HL-60 (cell line): ENCODE measurements around the gene PDLIM5.
A peak's percentile ranks its signal among the peaks of the same experiment; 100 is the strongest.

Experiments used
- DNase-seq, 2 experiments: peaks; one replicate each; pipeline ENCODE4 v3.0.0-alpha.2; 2010 to 2020; ENCODE audit warnings: low read depth in 1 of 2, low spot score in 1 of 2
- H3K27ac ChIP-seq: fragments of 250-450 bp; sonication (Bioruptor Pico); replicated peaks from 2 replicates; pipeline ENCODE4 v1.5.1; 2020; ENCODE audit warnings: mild to moderate bottlenecking, moderate library complexity
- H3K27me3 ChIP-seq: fragments of 250-450 bp; sonication (Bioruptor Pico); 2 replicates; pipeline ENCODE4 v1.5.1; 2021; ENCODE audit warnings: mild to moderate bottlenecking, moderate library complexity; ENCODE audit not compliant: insufficient read depth, poor library complexity, severe bottlenecking
- H3K4me3 ChIP-seq: replicated peaks from 2 replicates; pipeline ENCODE4 v1.5.1; 2011; ENCODE audit warnings: mild to moderate bottlenecking, control low read depth, low read length; ENCODE audit not compliant: insufficient read depth
- GABPA ChIP-seq: IDR thresholded peaks from 2 replicates; pipeline ENCODE4 v1.6.1; 2012; ENCODE audit warnings: low read depth
- POLR2AphosphoS5 ChIP-seq: IDR thresholded peaks from 2 replicates; pipeline ENCODE4 v1.6.1; 2012; ENCODE audit warnings: low read depth
- REST ChIP-seq: IDR thresholded peaks from 2 replicates; pipeline ENCODE4 v1.6.1; 2012; ENCODE audit warnings: low read depth; ENCODE audit not compliant: insufficient replicate concordance
- SPI1 ChIP-seq: IDR thresholded peaks from 2 replicates; pipeline ENCODE4 v1.6.1; 2012; ENCODE audit warnings: low read depth, mild to moderate bottlenecking, borderline replicate concordance
- TF ChIP-seq, protein P1 (sequence below): IDR thresholded peaks from one replicate; pipeline ENCODE4 v1.5.1; 2011; ENCODE audit warnings: low read length, control low read depth, inconsistent platforms; ENCODE audit not compliant: insufficient read depth

The PDLIM5 gene

DNA sequence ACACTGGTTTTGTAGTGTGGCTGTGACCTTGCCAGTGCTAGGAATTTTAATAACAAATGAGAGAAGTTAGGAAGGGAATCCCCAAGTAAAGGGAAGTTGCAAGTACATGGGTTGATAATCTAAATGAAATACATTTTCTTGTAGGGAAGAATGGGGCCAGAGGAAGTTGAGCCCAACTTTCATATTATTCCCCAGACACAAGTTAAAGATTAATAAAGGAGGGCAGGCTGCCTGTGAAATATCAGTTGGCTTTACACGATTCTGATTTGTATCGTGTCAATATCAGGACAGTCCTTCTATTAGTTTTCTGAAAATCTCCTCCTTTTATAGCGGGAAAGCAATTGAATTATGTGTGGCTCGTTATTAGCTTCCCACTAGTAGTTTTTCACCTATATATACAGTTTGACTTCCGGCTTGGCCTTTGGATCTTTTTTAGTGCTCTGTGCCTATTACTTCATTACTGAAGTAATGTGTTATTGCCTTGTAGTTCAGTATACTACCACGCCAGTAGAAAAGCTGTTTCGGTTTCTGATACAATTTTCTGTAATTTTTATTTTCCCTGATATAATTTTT, 1.7 kb downstream of the PDLIM5 start:
- Histone ChIP-seq H3K4me3 (no peak overlapping the region), H3K27me3 (no peaks in the 10 kb centered on the region)

GRCh38 chr4:94454405-94454804, 2.7 kb downstream of the PDLIM5 start:
- no peak for DNase-seq
- H3K27me3 ChIP-seq: no peaks in the 10 kb centered on the region
- H3K4me3 ChIP-seq: no peak overlapping the region
- TF ChIP-seq POLR2AphosphoS5 (no peak), SPI1 (no peak), REST (no peak), GABPA (no peak)
- TF ChIP-seq, protein P1, sequence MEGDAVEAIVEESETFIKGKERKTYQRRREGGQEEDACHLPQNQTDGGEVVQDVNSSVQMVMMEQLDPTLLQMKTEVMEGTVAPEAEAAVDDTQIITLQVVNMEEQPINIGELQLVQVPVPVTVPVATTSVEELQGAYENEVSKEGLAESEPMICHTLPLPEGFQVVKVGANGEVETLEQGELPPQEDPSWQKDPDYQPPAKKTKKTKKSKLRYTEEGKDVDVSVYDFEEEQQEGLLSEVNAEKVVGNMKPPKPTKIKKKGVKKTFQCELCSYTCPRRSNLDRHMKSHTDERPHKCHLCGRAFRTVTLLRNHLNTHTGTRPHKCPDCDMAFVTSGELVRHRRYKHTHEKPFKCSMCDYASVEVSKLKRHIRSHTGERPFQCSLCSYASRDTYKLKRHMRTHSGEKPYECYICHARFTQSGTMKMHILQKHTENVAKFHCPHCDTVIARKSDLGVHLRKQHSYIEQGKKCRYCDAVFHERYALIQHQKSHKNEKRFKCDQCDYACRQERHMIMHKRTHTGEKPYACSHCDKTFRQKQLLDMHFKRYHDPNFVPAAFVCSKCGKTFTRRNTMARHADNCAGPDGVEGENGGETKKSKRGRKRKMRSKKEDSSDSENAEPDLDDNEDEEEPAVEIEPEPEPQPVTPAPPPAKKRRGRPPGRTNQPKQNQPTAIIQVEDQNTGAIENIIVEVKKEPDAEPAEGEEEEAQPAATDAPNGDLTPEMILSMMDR: no peak
- no peak overlapping the region for H3K27ac ChIP-seq

More for the DNA sequence above, 1.7 kb downstream of the PDLIM5 start:
- DNase-seq: no peak
- no peak for TF ChIP-seq POLR2AphosphoS5
- TF ChIP-seq SPI1: no peak
- TF ChIP-seq GABPA: no peak
- TF ChIP-seq, protein P1: no peak
- no peak for TF ChIP-seq REST
- no peak overlapping the region for H3K27ac ChIP-seq

DNA sequence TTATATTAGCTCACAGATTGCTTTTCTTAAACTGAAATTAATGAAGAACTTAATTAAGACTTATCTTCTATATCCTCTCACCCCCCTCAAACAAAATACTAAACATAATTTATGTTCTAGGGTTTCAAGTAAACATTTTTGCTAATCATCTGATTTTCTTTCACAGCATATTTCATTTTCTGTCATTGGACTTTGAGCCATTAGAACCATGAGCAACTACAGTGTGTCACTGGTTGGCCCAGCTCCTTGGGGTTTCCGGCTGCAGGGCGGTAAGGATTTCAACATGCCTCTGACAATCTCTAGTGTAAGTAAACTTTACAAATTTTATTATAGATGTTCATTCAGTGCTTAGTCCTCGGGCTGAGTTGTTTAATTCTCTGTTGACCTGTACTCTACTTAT, 3.3 kb downstream of the PDLIM5 start:
- TF ChIP-seq REST (no peak), GABPA (no peak), SPI1 (no peak), POLR2AphosphoS5 (no peak)
- TF ChIP-seq, protein P1: no peak
- peak in 1 of 2 experiments; percentile 12 for DNase-seq
- no peak overlapping the region for H3K27ac ChIP-seq
- H3K4me3 ChIP-seq: no peak overlapping the region
- H3K27me3 ChIP-seq: no peaks in the 10 kb centered on the region
